GM18873 (cell line): ENCODE measurements around the gene NOXA1.
"Not testable (repeated sequence)": the region's sequence is repeated elsewhere in the genome, so short reads cannot be mapped to it uniquely, and the experiment has no call there.

Experiments
- ATAC-seq: cut with Tn5 transposase; IDR thresholded peaks from one replicate; pipeline ENCODE4 v1.9.1; 2021; ENCODE audit warnings: mild to moderate bottlenecking, moderate library complexity, moderate number of reproducible peaks; ENCODE audit not compliant: unreplicated experiment, low FRiP score

The NOXA1 gene

DNA sequence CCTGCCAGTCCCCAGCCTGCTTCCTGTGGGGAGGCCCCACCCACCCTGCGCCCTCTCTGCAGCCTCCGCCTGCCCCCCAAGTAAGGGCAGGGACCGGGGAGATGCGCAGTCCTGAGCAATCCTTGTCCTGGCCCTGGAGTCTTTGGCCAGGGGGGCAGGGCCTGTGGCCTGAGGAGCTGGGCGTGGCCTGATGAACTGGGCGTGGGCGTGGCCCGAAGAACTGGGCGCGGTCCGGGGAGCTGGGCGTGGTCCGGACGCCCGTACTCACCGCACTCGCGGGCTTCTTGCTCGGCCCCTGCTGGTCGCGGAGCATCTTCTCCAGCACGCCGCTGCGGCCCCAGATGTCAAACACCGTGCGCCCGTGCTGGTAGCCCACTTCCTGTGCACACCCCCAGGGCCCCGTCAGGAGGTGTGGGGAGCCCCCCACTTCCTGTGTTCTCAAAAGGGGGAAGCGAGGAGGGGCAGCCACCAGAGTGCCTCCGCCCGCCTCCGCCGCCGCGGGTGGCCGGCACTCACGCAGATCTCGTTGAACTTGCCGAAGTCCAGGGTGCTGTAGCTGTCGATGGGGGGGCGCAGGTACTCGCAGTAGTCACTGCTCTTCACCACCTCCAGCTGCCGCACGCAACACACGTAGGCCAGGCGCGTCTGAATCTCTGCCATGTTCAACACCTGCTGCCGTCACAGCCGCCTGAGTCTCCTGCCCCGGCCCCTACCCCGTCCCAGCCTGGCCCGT, 38.6 kb downstream of the NOXA1 start:
- ATAC-seq = no peak

DNA sequence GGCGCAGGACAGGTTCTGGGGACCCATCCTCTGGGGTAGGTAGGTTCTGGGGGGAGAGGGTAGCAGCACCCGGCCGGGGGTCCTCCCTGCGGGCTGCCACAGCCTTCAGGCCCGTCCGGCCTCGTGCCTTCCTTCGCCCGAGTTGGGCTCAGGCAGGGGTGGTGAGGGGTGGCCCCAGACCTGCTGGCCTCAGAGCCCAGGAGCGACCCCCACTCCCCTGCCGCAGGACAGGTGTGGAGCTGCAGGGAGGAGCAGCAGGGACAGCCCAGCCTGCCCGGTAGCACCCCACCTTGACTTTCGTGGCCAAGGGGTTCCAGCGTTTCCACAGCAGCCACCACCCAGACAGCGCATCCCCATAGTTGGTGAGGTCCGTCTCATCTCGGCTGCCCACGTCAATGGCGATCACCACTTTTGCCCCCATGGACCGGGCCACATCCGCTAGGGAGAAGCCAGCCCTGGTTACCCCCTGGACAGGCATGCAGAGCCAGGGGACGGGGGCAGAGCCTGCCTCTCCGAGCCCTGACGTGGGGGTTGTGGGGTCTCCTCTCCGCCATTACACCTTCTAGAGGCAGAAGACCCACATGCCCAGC, 39.3 kb downstream of the NOXA1 start:
- ATAC-seq = no peak

DNA sequence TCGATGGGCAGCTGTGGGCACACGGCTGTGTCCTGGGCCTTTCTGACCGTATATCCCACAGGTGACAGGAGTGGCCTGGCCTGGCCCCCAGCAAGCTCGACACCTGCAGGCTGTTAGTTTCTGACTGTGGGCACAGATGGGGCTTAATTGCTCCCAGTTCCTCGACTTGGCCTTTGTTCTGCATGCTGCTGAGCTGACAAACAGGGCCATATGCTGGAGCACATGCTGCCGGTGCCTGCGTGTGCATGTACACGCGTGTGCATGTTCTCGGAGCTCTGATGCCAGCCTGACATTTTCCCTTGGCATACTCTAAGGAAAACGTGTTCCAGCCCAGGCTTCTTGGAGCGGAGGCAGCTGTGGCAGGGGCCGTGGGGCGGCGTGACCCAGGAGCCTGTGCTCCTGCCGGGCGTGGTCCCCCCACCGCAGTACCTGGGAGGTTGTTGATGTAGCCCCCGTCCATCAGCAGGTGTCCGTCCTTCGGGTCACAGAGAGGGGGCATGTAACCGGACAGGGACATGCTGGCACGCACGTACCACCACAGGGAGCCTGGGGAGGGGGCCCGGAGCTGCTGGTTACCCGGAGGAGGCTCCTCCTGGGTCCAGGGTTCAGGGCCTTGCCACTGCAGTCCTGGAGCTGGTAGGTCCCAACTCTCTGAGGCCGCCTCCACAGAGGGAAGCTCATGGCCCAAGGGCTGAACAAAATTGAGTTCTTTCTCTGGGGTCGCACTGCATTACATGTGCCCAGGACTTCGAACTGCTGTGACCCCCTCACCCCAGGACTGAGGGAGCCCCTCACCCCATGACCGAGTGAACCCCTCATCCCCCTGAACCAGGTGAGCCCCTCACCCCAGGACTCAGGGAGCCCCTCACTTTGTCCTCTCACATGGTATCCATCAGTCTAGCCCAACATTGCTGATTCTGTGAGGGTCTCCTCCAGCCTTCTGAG, 40.1 kb downstream of the NOXA1 start:
- no peak for ATAC-seq

DNA sequence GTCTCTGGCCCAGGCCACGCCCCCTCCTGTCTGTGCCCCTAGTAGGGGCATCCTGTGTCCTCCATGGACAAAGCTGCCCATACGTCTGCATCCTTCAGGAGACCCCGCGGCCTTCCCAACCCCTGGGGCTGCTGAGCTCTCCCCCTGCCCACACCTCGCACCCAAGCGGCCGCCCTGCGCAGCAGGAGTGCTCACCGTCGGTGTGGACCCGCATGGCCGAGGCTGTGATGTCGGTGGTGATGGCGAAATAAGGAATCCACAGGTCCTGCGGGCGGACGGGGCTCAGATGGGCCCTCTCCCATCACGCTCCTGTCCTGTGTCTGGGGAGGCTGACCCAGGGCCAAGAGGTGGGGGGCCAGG, 40.7 kb downstream of the NOXA1 start:
- no peak for ATAC-seq

DNA sequence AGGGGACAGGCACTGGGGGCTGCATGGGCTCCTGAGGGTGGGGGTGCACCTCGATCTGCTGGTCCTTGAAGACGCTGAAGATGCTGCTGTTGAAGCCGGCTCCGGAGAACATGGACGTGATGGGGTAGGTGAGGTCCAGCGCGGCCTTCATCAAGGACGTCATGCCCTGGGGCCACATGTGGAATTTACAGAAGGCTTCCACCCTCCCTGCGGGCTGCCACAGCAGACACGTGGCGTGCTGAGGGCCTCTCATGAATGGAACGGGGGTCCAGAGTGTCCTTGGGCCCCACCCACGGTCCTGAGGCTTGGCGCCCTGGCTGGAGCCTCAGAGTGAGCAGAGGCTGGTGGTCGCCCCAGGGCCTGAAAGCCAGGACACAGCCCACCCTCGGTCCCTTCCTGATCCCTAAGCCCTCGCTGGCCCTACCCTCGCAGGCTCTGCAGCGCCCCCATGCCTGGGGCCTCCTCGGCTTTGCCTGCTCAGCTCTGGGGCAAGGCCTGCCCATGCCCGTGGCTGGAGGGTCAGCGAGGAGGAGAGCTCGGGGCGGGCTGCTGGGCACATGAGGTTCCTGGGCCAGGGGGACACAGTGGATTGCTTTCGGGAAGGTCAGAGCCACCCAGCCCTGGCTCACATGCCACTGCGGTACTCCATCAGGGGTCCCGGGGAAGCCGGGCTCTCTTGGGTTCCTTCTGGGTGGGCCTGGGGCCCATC, 41.3 kb downstream of the NOXA1 start:
- ATAC-seq = no peak

DNA sequence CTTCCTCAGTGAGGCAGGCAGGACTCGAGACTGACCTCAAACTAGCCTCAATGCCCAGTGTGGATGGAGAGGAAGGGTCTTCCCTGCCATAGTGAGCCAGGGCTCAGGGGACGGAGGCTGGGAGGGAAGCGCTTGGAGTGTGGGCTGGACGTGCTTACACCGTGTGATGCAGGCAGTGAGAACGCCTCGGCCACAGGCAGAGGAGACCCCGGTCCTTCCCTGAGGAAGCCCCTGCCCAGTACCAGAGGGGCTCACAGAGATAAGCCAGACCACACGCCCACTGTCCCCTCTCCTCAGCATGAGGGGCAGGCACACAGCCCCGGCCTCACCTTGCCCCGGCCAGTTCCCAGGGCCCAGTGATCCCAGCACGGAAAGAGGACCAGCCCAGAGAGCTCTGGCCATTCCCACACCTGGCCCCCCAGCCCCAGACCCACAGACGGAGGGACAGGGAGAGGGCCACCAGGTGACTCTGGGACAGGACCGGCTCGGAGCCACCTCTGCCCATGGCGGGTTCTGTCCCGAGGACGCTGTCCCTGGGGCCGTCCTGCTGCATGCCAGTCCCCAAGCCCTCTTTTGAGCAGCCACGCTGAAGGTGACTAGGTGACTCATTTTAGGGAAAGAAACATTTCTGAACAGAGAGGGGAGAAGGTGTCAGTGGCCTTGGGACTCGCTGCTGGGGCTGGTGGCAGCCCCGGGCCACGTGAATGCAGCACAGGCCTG, 42.0 kb downstream of the NOXA1 start:
- ATAC-seq = no peak

DNA sequence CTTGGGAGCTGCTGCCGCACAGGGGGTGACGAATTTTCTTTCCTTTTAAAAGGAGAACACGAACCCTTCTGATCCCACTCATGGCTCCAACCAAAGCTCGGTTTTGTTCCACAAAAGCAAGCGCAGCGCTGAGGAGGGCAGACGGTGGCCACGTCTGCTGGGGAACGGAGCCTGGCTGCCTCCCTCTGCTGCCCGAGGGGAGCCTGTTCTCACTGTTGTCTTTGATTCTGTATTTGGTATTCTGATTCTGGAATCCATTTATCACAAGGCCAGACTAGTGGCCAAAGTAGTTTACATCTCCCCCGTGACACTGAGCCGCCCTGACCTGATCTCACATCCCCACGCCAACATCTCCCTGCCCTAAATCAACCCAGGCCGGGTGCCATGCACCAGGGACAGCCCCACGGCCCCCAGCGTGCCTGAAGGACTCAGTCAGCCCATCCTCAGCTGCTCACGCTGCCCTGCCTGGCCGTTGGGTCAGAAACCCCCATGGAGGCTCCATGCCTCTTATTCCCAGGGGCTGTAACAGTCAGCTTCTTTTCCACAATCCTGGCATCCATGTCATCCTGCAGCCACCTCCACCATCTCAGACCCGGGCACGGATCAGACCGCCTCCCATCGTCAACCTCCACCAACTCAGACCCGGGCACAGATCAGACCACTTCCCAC, 42.7 kb downstream of the NOXA1 start:
- no peak for ATAC-seq

DNA sequence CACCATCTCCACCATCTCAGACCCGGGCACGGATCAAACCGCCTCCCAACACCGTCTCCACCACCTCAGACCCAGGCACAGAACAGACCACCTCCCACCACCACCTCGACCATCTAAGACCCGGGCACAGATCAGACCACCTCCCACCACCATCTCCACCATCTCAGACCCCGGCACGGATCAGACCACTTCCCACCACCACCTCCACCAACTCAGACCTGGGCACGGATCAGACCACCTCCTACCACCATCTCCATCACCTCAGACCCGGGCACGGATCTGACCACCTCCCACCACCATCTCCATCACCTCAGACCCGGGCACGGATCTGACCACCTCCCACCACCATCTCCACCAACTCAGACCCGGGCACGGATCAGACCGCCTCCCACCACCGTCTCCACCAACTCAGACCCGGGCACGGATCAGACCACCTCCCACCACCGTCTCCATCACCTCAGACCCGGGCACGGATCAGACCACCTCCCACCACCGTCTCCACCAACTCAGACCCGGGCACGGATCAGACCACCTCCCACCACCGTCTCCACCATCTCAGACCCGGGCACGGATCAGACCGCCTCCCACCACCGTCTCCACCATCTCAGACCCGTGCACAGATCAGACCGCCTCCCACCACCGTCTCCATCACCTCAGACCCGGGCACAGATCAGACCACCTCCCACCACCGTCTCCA, 43.3 kb downstream of the NOXA1 start:
- not testable (repeated sequence) for ATAC-seq

DNA sequence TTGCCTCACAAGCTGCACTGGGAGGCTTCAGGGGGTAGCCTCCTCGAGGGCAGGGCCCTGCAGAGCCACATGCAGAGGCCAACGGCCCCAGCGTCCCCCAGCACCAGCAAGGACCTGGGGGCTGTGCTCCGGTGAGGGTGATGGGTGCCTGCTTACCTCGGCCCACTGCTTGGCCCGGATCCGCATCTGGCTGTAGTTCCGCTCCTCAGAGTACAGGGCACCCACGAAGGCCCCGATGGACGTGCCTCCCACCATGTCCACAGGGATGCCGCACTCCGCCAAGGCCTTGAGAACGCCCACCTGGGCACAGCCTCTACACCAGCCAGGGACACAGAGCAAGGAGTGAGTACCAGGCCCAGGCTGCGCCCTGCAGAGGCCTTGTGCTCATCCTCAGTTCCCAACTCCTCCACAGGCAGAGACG, 44.0 kb downstream of the NOXA1 start:
- no peak for ATAC-seq

DNA sequence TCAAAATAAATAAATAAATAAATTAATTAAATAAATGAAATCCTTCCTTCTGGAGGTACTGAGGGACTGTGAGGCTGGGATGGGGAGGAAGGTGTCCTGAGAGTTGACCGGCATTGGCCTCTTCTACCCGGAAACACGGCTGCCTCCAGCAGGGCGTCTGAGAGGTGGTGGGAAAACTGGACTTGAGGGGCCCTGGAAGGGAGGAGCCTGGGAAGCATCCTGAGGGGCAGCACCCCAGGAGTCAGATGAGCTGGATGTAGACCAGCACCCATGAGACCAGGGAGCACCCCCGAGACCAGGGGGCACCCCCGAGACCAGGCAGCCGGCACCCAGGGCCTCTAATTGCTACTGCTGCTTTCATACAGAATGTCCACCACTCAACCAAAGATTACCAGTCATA, 44.7 kb downstream of the NOXA1 start:
- no peak for ATAC-seq

DNA sequence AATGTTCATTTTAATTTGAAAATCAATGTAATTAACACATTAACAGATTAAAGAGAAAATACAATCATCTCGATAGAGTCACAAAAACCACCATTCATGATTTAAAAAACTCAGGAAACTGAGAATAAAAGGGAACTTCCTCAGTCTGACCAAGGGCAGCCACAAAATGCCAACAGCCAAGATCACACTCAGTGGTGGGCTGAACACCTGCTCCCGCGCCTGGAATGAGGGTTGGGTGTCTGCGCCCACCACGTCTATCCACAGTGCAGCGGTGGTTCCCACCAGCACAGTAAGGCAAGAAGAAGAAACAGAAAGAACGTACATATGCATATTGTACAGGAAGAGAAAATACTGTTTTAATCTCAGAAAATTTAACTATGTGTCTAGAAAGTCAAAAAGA, 47.6 kb downstream of the NOXA1 start:
- no peak for ATAC-seq

DNA sequence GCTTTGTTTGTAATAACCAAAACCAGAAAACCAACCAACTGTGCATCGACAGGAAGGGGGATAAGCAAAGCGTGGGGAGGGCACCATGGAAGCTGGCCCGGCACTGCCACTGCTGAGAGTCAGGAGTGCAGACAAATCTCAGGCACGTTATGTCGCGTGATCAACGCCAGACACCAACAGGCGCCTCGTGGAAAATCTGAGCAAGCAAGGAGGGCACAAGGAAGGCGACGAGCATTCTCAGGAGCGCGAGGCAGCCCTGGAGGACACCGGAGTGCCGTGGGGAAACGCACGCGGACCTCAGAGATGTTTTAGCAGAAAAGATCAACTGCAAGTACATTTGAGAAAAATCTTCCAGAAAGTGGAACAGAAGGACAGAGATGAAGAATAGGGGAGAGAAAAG, 51.1 kb downstream of the NOXA1 start:
- no peak for ATAC-seq

DNA sequence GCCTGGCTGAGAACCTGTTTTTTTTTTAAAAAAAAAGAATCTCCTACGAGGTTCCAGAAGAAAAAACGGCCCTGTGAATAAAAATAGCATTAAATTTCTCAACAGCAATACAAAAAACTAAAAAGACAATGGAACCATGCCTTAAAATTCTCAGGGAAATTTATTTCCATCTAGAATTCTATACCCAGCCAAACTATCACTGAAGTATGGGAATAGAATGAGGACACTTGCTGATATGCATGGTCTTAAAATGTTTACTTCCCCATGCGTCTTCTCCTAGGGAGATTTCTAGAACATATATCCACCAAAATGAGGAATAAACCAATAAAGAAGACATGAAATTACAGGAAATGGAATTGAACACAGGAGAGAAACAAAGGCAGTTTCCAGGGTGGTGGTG, 52.5 kb downstream of the NOXA1 start:
- ATAC-seq = no peak

DNA sequence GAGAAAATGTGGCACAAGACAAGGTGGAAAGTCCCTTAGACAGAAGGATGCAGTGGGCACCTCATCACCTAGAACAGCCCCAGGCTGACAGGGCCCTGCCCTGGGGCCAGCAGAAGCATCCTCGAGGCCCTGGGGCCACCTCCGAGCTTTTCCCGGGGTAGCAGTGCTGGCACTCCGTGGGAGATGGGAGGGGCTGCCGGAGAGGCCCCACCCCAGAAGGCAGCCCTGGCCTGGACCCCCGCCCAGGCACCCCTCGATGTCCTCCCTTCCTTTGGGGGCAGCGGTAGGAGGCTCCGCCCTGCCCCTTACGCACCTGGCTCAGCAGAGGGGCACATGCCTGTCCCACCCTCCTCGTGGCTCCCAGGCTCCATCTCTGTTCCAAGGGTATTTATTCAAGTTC, 53.7 kb downstream of the NOXA1 start:
- ATAC-seq = no peak

DNA sequence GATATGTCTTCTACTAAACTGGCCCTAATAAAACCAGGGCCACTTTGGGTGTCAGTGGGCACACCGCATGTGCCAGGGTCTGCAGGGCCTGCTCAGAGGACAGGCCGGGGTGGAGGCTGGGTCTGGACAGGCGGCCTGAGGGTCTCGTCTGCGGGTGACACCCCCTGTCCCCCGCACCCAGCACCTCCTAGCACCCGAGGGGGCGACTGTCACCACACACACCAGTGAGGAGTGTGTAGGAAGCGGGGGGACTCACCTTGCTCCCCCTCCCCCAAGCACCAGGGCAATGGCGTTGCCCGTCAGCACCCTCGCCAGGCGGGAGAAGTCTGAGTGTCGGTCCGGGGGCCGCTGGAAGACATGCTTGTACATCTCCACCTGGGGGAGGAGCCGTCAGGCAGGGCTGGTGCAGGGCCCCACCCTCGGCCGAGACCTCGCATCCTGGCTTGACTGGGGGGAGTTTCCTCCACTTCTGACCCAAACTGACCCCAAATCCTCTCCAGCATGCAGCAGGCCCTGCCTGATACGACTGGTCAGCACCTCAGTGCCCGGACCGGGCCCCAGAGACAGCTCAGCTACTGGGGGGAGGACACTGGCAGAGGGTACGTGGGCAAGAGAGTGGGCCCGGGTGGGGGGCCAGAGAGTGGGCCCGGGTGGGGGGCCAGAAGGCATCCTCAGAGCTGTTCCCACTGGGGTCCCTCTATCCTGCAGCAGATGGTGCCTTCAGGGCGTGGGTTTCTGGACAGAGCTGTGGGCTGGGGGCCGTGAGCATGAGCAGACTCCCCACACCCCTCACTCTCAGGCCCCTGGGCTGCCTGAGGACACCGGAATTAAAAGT, 54.8 kb downstream of the NOXA1 start:
- ATAC-seq = no peak

DNA sequence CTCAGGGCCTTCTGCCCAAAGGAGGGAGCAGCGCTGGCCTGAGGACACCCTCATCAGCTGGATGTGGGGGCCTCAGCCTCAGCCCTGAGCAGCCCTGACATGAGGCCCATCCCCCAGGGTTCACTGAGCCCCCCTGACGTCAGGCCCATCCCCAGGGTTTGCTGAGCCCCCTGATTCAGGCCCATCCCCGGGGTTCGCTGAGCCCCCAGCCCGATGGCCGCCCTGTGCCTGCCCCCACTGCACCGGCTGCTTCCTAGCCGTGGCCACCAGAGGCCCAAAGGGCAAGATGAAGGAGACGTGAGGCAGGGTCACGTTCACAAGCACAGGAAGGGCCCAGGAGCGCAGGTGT, 55.4 kb downstream of the NOXA1 start:
- ATAC-seq = no peak

DNA sequence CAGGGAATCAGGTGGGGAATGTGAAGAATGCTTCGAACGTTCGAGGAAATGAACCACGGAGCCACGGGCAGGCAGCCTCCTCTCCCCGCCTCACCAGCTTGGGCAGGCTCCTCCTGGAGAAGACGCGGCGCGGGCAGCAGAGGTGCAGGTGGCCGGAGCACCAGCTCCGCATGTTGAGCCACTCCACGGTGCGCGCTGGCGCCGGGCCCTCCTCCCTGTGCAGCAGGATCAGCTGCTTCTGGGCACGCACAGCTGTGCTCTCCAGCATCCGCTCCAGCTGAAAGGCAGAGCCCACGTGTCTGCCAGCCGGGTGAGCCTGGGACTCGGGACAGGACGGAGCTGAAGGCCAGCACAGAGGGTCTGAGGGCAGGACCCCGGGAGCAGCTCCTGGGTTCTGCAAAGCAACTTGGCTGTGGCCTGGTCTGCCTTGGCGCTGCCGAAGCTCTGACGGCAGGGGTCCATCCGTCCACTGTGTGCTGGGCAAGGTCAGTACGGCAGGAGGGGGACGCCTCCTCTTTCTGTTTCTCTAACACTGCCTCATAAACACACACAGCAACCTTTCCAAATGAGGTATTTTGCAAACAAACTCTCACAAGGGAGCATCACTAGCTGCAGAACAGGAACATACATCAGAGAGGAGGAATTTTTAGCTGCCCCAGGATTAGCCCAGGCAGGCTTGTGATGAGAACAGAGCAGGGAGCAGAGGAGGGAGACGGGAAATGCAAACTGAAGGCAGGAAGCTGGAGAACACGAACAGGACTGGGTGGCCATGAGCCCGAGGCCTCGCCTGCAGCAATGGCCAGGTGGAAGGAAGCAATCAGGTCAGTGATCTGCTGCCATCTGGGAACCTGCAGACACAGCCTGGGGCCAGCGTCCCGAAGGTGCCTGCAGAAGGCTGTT, 56.0 kb downstream of the NOXA1 start:
- ATAC-seq = no peak
